ENCODE results near the gene APH1A.
A peak's percentile ranks its signal among the peaks of the same experiment; 100 is the strongest.
"Not testable (repeated sequence)": the region's sequence is repeated elsewhere in the genome, so short reads cannot be mapped to it uniquely, and the experiment has no call there.

The APH1A gene

GRCh38 chr1:150268705-150269403 lies at the start of gene APH1A:
Gene APH1A, minus strand, starts transcription at chr1:150269016. Its CDS starts 206 bp downstream, at chr1:150268810.
- DNase-seq (ENCODE audit: low read depth) = peak; percentile 90

- DNase-seq (ENCODE audit: low read depth) = not testable (repeated sequence)
Measured at GRCh38 chr1:150314691-150315090, 45.9 kb upstream of the APH1A start.

- DNase-seq (ENCODE audit: low read depth) = no peak
Measured at GRCh38 chr1:150311762-150312161, 42.9 kb upstream of the APH1A start.

GRCh38 chr1:150309758-150310508 lies 41.1 kb upstream of the APH1A start:
- DNase-seq (ENCODE audit: low read depth) = no peak

GRCh38 chr1:150308585-150308984 lies 39.8 kb upstream of the APH1A start:
- not testable (repeated sequence) for DNase-seq (ENCODE audit: low read depth)

GRCh38 chr1:150302902-150303301 lies 34.1 kb upstream of the APH1A start:
- DNase-seq (ENCODE audit: low read depth) = no peak

- DNase-seq (ENCODE audit: low read depth) = no peak
Measured at GRCh38 chr1:150302338-150302737, 33.5 kb upstream of the APH1A start.

- DNase-seq (ENCODE audit: low read depth) = no peak
Measured at GRCh38 chr1:150299716-150300115, 30.9 kb upstream of the APH1A start.

GRCh38 chr1:150295476-150295875 lies 26.7 kb upstream of the APH1A start:
- DNase-seq (ENCODE audit: low read depth) = no peak

GRCh38 chr1:150293433-150294253 lies 24.8 kb upstream of the APH1A start, which contains the start of gene MRPS21:
Gene MRPS21, plus strand, starts transcription at chr1:150293861. Its CDS starts 506 bp downstream, at chr1:150294367.
- DNase-seq (ENCODE audit: low read depth) = peak; percentile 85

- DNase-seq (ENCODE audit: low read depth) = no peak
Measured at GRCh38 chr1:150288822-150289221, 20.0 kb upstream of the APH1A start.

GRCh38 chr1:150288382-150288781 lies 19.6 kb upstream of the APH1A start:
- no peak for DNase-seq (ENCODE audit: low read depth)

GRCh38 chr1:150283260-150283659 lies 14.4 kb upstream of the APH1A start:
- no peak for DNase-seq (ENCODE audit: low read depth)

GRCh38 chr1:150282558-150282958 lies 13.7 kb upstream of the APH1A start:
- DNase-seq (ENCODE audit: low read depth) = no peak

- peak; percentile 60 for DNase-seq (ENCODE audit: low read depth)
Measured at GRCh38 chr1:150281758-150282557, 13.1 kb upstream of the APH1A start, which contains the start of gene CIART. Gene CIART, plus strand, starts transcription at chr1:150282554. Its CDS starts 714 bp downstream, at chr1:150283268.

GRCh38 chr1:150281221-150281757 lies 12.5 kb upstream of the APH1A start:
- DNase-seq (ENCODE audit: low read depth) = peak; percentile 50

- DNase-seq (ENCODE audit: low read depth) = no peak
Measured at GRCh38 chr1:150280138-150280707, 11.4 kb upstream of the APH1A start.

GRCh38 chr1:150273311-150273710 lies 4.5 kb upstream of the APH1A start:
- no peak for DNase-seq (ENCODE audit: low read depth)

GRCh38 chr1:150271291-150271959 lies 2.6 kb upstream of the APH1A start:
- no peak for DNase-seq (ENCODE audit: low read depth)

- no peak for DNase-seq (ENCODE audit: low read depth)
Measured at GRCh38 chr1:150269451-150269850, 635 bp upstream of the APH1A start.
